ENCODE measurements around the gene PCSK6.

PCSK6 gene

DNA sequence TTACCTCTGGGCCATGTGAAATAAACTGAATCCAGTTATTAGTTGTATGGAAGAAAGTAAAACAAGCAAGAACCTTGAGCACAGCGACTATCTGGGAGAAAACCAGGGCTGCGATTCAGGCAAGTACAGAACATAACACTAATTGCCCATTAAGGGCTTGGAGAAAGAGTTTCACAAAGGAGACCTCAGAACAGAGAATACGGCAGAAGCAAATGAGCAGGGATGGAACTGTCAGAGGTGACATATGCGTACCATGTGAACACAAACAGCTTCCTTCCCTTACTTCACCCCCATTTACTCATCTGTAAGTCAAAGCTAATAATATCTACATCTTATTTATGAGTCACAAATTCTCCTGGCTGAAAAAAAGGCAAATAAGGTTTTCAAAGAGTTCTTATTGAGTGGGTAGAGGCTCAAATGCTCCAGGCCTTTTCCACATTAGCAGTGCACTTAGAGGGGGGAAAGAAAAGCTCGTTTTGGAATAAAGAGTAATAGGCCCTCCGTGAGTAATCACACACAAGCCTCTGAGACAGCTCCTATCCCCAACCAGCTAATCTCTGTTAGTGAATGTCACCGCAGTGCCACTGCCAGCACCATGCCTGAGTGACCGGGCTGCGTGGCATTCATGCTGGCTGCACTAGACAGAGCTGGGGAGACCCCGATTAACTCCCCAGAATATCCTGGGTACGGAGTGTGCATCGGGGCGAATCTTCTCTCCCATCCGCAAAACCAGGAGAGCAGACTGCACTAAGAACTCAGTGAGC is 2.6 kb downstream of the PCSK6 start:
- FAIRE-seq: no peak
- no peak for DNase-seq (ENCODE audit: low spot score)

GRCh38 chr15:101483462-101483861 is 6.0 kb downstream of the PCSK6 start:
- no peak for DNase-seq (ENCODE audit: low spot score)
- FAIRE-seq: no peak

DNA sequence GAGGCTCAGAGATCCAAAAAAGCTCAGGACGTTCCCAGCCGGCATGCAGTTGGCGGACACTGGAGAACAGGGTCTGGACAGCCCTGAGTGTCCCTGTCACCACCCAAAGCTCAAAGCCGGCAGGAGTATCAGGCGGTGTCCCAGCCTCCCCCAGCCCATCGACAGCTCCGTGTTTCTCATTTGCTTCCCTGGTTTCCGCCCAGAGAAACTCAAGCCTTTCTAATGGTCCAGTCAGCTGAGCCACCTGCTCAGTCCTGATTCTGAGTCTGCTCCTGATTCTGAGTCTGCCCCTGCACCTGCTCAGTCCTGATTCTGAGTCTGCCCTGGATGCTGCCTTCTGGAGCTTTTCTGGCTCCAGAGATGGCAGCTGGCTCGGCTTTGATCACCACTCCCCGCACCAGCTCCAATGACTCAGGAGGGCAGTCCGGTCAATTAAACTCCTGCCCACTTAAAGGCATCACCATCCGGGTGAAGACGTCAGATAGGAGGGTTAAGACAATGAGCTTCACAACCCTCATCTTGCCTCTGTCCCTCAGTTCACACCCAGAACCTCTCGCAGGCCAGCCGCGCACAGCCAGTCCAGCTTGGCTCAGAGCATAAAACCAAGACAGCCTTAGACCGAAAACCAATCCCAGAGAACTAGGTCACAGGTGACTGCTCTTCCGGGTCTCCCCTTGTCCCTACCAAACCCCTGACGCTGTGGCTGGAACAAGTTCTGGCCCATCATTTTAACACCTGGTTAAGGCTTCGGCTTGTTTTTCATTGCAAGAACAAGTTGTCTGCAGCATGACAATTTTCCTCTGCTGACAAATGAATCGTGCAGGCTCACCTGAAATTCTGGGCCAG is 6.8 kb downstream of the PCSK6 start:
- DNase-seq (ENCODE audit: low spot score) (no peak), FAIRE-seq (no peak)

- DNase-seq (ENCODE audit: low spot score) (no peak), FAIRE-seq (no peak)
These were observed 7.5 kb downstream of the PCSK6 start for GRCh38 chr15:101481917-101482525.

DNA sequence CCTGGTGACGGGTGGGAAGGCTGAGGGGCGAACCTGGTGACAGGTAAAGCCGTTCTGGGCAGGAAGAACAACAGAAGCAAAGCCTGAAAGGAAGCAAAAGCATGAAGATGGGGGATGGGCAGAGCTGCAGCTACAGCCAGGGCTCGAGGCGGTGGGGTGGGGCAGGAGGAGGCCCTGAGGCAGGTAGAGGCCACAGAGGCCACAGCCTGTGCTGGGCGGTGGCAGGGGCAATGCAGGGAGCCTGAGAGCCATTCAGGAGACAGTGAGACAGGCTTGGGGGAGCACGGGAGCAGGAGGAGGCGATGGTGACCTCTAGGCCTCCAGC is 8.2 kb downstream of the PCSK6 start:
- no peak for DNase-seq (ENCODE audit: low spot score)
- FAIRE-seq: no peak

DNA sequence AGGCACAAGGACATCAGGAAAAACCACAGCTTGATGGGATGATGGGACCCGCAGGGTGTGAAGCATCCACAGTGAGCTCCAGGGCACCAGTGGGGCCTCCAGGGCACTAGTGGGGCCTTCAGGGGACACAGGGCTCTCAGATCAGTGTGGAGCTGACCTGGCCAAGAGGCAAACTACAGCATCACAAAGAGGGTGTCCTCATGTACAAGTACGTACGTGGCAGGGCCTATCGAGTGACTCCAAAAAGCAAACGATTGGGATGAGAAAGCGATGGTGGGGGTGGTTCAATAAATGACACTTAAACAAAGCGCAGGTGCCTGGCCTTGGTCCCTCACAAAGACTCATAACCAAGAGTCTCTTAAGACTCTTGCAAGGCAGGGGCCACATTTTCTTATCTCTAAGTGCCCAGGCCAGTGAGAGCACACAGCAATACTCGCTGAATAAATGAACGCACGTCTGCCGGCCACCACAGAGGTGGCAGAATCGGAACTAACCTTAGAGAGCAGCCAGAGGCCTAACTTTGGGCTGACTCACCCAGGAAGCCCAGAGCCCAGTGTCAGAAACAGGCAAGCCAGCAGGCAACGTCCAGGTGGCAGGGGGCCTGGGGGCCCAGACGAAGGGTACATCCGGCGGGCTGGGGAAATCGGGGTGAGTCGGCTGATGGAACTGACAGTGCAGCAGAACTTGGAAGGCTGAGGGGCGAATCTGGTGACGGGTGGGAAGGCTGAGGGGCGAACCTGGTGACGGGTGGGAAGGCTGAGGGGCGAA is 8.7 kb downstream of the PCSK6 start:
- DNase-seq (ENCODE audit: low spot score) (no peak), FAIRE-seq (no peak)

GRCh38 chr15:101479851-101480612 is 9.5 kb downstream of the PCSK6 start:
- DNase-seq (ENCODE audit: low spot score) (no peak), FAIRE-seq (no peak)

DNA sequence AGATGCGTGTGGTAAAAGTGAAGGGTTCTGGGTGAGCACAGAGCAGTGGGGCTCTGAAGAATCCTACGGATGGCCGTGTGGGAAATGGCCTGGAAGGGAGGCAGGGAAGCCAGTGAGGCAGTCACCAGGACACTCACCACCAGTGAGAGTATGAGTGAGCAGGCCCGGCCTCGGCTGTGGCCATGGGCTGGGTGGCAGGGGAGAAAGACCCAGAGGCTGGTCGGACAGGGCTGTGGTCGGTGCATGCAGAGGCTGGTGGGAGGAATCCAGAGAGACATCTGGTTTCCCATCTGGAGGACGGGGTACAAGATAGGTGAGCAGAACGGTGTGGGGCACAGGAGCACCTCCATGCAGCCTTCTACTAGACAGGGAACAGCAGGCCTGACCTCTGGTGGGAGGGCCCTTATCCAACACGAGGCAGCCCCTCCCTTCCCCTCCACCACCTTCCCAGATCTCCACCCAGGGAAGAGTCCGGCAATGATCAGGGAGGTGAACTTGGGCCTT is 10.1 kb downstream of the PCSK6 start:
- DNase-seq (ENCODE audit: low spot score) (no peak), FAIRE-seq (no peak)

GRCh38 chr15:101478701-101479341 is 10.7 kb downstream of the PCSK6 start:
- FAIRE-seq (no peak), DNase-seq (ENCODE audit: low spot score) (no peak)

DNA sequence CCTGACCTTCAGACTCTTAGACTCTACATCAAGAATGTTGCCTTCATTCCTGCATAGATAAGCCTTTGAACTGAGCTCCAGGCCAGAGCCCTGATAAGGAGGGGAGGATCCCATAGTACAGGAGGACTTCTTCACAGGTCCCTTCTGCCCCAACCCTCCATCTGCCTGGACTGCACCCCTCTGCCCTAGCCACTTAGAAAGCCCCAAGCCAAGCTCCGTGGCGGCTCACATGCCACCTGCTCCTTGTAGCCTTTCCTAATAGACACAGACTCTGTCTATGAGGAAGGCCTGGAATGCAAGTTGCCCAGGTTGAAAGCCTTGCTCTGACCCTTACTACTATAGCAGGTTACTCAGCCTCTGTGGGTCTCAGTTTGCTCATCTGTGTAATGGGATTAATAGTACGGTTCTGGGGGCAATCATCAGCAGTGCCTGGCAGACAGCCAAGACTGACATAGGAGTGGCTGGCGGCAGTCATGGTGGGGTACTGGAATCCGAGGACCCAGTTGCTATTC is 11.6 kb downstream of the PCSK6 start:
- DNase-seq (ENCODE audit: low spot score): no peak
- no peak for FAIRE-seq

- DNase-seq (ENCODE audit: low spot score): no peak
- peak; percentile 58 for FAIRE-seq
These were observed 12.8 kb downstream of the PCSK6 start for GRCh38 chr15:101476756-101477155.

GRCh38 chr15:101474983-101475382 is 14.5 kb downstream of the PCSK6 start:
- FAIRE-seq (no peak), DNase-seq (ENCODE audit: low spot score) (no peak)

- FAIRE-seq: no peak
- DNase-seq (ENCODE audit: low spot score): no peak
These were observed 15.3 kb downstream of the PCSK6 start for GRCh38 chr15:101474233-101474632.

DNA sequence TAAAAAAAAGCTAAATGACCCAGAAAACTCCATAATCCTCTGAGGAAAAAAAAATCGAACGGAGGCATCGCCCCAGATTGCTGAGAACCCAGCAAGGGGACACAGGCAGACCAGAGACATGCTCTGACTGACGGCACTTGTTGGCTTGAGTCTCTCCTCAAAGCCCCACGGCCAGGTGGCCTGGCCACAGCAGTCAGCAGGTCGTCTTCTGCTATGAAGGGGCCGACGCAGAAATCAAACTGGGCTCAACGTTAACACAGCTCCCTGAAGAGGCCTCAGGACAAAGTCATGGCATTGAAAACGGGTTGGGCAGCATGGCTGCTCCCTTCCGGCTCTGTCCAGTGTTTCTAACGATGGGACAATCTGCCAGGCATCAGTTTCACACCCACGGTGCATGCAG is 17.5 kb downstream of the PCSK6 start:
- no peak for DNase-seq (ENCODE audit: low spot score)
- no peak for FAIRE-seq

DNA sequence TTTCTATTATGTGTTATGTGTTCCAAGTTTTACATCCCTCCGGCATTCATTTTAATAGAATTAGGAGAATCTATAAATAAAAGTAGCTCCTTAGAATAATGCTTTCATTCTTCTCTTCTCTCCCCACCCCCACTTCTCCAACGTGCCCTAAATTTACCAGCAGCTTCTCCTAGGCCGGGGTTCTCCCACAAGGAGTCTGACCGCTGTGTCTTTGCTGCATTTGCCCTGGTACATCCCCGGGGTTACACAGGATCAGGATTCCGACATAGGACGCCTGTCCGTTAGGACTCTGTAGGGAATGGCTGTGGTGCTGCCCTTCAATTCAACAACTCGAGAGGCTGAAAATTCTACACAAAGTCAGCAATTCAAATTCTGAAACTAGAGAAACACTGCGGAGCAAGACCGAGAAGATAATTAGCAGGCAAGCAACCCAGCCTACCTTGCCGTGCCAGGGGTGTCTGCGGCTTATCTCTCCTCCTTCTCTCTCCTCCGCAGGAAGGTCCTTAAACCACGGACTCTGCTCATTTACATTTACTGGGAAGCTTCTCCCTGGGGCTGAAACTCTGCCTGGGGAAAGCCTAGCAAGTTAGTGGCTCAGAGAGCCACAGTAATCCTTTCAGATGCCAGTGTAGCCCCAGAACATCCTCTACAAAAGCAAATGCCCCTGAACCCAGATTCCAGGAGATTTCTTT is 18.8 kb downstream of the PCSK6 start:
- DNase-seq (ENCODE audit: low spot score) (no peak), FAIRE-seq (no peak)

DNA sequence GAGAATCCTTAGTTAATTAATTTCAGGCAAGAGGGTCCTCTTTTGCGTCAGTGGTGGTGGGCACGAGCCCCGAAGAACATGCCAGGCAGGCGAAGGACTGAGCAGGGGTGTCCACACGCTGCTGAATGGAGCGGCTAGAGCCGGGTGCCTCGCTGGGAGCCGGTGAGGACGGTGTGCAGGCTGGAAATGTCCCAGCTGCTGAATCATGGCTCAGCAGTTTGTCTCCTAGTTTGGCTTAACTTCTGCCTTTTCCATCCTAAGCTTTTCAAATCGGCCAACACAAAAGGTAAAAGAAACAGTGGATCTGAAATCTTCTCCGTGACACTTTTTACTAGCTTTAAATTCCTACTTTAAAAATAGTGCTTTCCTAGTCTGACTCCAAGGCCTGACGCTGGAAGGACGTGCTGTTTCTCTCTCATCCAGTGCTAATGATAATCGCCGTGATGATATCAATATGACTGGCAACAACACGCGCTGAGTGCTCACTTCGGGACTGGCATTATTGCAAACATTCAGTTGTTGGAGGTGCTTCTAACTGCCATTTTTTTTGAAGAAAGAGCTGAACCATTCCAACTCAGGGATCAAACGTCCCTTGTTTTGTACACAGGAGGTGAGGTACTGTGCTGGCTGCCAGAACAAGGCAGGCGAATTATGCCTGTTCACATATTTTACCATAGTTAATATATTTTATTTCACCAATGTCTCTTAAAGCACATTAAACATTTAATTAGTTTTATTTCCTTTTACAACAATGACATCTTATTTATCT is 19.8 kb downstream of the PCSK6 start:
- FAIRE-seq (no peak), DNase-seq (ENCODE audit: low spot score) (peak; percentile 40)

DNA sequence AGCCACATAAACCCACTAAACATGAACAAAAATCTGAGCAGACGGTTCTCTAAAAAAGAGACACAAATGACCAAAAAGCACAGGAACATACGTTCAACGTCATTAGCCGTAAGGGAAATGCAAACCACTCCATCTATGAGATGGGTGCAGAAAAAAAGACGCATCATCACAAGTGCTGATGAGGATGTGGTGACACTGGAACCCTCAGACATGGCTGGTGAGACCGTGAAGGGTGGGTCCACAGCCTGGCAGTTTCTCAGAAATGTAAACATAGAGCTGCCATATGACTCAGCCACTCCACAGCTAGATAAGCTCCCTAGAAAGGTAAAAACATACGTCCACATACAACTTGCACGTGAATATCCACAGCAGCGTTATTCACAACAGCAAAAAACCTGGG is 23.3 kb downstream of the PCSK6 start:
- no peak for FAIRE-seq

DNA sequence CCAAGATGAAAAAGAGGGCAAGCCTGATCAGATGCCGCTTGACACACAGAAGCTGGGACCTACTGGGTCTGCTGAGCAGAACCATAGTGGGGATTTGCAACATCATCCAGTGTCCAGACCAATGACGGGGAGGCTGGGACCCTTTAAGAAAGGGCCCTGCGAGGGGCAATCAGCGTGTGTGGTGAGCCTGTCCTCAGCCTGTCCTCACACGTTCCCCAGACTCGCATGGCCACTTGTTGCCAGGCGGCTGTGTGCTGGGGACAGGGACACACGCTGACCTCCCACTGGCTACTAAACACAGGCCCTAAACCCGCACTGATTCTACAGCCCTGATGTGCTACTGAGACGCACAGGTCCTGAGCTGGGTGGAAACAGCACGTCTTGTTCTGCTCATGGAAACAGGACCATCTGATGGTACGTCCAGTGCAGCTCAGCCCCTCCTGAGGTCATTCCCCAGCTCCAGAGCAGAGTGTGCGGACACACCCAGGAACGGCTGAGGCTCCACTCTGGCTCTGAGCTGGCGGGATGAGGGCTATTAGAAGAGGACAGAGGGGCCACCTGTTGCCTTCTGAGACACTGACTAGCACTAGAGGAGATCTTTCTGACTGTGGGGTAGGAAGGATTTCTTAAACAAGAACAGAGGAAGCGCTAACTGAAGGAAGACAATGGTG is 24.4 kb downstream of the PCSK6 start:
- DNase-seq (ENCODE audit: low spot score) (no peak), FAIRE-seq (no peak)

More for the DNA sequence above, 23.3 kb downstream of the PCSK6 start:
- no peak for DNase-seq (ENCODE audit: low spot score)
